Thoracic aorta (tissue), 2 donors: ENCODE data around the gene SERPINA3. TPM values are rescaled to one million over a fixed set of nuclear protein-coding genes. Genes with fewer than 3 reads are reported as not detected.

Experiments
- ATAC-seq: fragments of 150-250 bp; one replicate; pipeline ENCODE4 v1.8.0; 2017; ENCODE audit warnings: low read depth; ENCODE audit not compliant: insufficient number of reproducible peaks, low FRiP score
- DNase-seq: peaks from one replicate; pipeline ENCODE4 v3.0.0-alpha.2; 2020; ENCODE audit warnings: low spot score
- H3K27ac ChIP-seq, 2 donors: fragments of 200-600 bp; sonication (generic); 1 replicate in 1 of 2; 2 replicates in 1 of 2; pipeline ENCODE4 v1.5.1; 2016; ENCODE audit warnings: mild to moderate bottlenecking in 2 of 2, moderate library complexity in 2 of 2
- H3K27me3 ChIP-seq: fragments of 200-600 bp; sonication (generic); replicated peaks from 2 replicates; pipeline ENCODE4 v1.6.0; 2016; ENCODE audit warnings: mild to moderate bottlenecking; ENCODE audit not compliant: insufficient read depth
- H3K36me3 ChIP-seq: fragments of 200-600 bp; sonication (generic); one replicate; pipeline ENCODE4 v1.5.1; 2016
- H3K4me1 ChIP-seq, 2 donors: fragments of 200-600 bp; sonication (generic); 1 replicate in 1 of 2; 2 replicates in 1 of 2; pipeline versions ENCODE4 v1.5.1 to v1.6.0; 2016; ENCODE audit warnings: low read depth in 2 of 2, mild to moderate bottlenecking in 1 of 2; ENCODE audit not compliant: control insufficient read depth in 1 of 2
- H3K4me3 ChIP-seq: fragments of 200-600 bp; sonication (generic); 2 replicates; pipeline ENCODE4 v1.5.1; 2016; ENCODE audit warnings: mild to moderate bottlenecking
- H3K9me3 ChIP-seq: fragments of 200-600 bp; sonication (generic); 2 replicates; pipeline ENCODE4 v1.5.1; 2016
- total RNA-seq, 2 donors: library from RNA; depleted of rRNA; stranded (reverse); fragments of >200 nt; gene quantifications; one replicate each; pipeline versions ENCODE4 v1.1.0 to v1.2.3, GENCODE V29; 2016
- TF ChIP-seq, protein P1 (sequence below): fragments of 200-600 bp; sonication (generic); IDR thresholded peaks from one replicate; pipeline ENCODE4 v1.5.1; 2019; ENCODE audit warnings: antibody characterized with exemption

The SERPINA3 gene
- total RNA-seq, 2 donors from 2014 or later: 140 to 252 TPM

DNA sequence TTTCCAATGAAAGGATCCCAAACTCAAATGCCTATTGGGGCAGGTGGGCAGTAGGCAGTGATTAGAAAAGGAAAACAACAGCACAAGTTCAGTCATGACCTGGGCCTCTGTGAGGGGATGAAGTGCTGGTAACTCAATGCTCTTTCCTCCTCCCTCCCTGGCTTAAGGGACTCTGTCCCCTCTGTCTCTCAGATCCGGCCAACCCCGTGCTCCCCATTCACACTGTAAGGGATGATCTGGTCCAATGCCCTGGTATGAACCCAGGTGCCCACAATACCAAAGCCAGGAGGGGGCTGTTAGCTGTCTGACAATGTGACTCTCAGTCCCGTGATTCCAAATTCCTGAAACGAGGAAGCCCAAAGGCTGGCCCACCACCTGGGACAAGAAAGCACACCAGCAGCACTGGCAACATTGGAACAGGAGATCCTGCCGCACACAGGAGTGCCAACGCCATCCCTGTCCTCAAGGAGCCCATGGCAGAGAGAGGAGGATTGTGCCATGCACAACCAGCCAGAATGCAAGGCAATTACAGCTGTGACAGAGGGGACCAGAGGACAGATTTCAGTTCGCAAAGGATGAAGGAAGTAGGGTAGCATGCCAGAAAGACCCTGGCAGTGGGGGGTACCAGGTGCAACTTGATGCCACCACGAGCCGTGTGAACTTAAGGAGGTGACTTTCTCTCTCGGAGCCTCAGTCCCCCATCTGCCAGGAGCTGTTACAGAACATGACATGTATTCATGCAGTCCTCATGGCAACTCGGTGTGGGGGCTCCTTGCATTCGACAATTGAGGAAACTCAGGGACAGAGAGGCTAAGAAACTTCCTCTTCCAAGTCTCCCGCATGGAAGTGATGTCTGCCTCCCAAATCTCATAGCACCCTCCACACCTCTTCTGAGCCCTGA, 37.6 kb downstream of the SERPINA3 start:
- ATAC-seq: no peak
- DNase-seq: no peak

DNA sequence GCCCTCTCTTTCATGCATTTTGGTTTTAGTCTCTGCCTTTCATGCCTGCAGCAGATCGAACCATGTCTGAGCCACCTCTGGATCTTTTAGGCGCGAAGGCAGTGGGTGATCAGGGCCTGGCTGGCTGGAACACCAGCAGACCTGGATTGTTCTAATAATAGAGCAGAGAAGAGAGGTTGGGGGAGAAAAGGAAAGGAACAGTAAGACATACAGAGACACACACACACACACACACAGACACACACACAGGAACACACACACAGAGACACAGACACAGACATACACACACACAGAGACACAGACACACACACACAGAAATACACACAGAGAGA, 38.2 kb downstream of the SERPINA3 start:
- TF ChIP-seq, protein P1, sequence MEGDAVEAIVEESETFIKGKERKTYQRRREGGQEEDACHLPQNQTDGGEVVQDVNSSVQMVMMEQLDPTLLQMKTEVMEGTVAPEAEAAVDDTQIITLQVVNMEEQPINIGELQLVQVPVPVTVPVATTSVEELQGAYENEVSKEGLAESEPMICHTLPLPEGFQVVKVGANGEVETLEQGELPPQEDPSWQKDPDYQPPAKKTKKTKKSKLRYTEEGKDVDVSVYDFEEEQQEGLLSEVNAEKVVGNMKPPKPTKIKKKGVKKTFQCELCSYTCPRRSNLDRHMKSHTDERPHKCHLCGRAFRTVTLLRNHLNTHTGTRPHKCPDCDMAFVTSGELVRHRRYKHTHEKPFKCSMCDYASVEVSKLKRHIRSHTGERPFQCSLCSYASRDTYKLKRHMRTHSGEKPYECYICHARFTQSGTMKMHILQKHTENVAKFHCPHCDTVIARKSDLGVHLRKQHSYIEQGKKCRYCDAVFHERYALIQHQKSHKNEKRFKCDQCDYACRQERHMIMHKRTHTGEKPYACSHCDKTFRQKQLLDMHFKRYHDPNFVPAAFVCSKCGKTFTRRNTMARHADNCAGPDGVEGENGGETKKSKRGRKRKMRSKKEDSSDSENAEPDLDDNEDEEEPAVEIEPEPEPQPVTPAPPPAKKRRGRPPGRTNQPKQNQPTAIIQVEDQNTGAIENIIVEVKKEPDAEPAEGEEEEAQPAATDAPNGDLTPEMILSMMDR: no peak
- Histone ChIP-seq H3K4me1 (no peaks in the 10 kb centered on the region), H3K27ac (no peak overlapping the region), H3K36me3 (no peaks in the 10 kb centered on the region), H3K27me3 (no peaks in the 10 kb centered on the region), H3K4me3 (no peak overlapping the region), H3K9me3 (peaks cover 6% of the 10 kb centered on the region)
- DNase-seq: no peak
- ATAC-seq: no peak

More for the DNA sequence above, 37.6 kb downstream of the SERPINA3 start:
- TF ChIP-seq, protein P1: no peak
- H3K27me3 ChIP-seq: no peaks in the 10 kb centered on the region
- no peaks in the 10 kb centered on the region for H3K36me3 ChIP-seq
- H3K27ac ChIP-seq: no peak overlapping the region
- H3K4me1 ChIP-seq: no peaks in the 10 kb centered on the region
- H3K9me3 ChIP-seq: peaks cover 6% of the 10 kb centered on the region
- H3K4me3 ChIP-seq: no peak overlapping the region

DNA sequence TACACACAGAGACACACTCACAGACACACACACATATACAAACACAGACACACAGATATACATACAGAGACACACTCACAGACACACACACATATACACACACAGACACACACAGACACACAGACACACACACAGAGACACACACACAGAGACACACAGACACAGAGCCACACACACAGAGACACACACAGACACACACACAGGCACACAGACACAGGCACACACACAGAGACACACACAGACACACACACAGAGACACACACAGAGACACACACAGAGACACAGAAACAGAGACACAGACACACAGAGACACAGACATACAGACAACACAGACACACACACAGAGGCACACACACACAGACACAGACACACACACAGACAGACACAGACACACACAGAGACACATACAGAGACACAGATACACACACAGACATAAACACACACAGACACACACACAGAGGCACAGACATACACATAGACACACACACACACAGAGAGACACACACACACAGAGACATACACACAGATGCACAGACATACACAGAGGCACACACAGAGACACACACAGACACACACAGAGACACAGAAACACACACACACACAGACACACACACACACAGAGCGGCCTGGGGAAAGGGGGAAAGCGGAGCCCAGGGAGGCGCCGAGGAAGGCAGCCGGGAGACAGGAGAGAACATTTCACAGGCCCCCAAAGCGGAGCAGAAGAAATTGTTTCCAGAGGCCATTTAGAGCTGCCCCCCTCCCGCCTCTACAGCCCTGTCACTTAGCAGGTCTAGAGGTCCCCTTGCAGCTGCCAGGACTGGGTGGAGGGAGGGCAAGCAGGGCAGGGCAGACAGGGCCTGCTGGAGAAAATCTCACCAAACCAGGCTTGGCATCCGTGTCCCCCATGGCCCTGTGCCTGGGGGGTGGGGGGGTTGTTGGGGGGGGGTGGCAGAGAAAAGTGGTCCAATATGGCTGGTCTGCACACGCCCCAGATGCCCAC, 38.9 kb downstream of the SERPINA3 start:
- ATAC-seq (no peak), DNase-seq (no peak)
- Histone ChIP-seq H3K27ac (no peak overlapping the region), H3K4me3 (no peak overlapping the region), H3K27me3 (no peaks in the 10 kb centered on the region), H3K4me1 (no peaks in the 10 kb centered on the region), H3K36me3 (no peaks in the 10 kb centered on the region), H3K9me3 (peaks cover 6% of the 10 kb centered on the region)
- TF ChIP-seq, protein P1: no peak

GRCh38 chr14:94653321-94653720, 41.1 kb downstream of the SERPINA3 start:
- H3K36me3 ChIP-seq: no peaks in the 10 kb centered on the region
- no peak for ATAC-seq
- H3K27ac ChIP-seq: no peak overlapping the region
- no peak for DNase-seq
- no peak overlapping the region for H3K4me3 ChIP-seq
- no peaks in the 10 kb centered on the region for H3K4me1 ChIP-seq
- peaks cover 6% of the 10 kb centered on the region for H3K9me3 ChIP-seq
- H3K27me3 ChIP-seq: no peaks in the 10 kb centered on the region
- TF ChIP-seq, protein P1: no peak
